DOHH2 (cell line): ENCODE data around the gene ASPM.

Source experiments
- H3F3A ChIP-seq: fragments of 200-600 bp; sonication (generic), shearing (Covaris generic); 2 replicates; pipeline ENCODE4 v1.6.0; 2016; ENCODE audit warnings: antibody characterized with exemption, mild to moderate bottlenecking; ENCODE audit not compliant: control insufficient read depth, insufficient read depth
- H3K27ac ChIP-seq: fragments of 200-600 bp; sonication (generic); 2 replicates; pipeline ENCODE4 v1.5.1; 2014; ENCODE audit warnings: low read depth, mild to moderate bottlenecking, low read length, moderate library complexity
- H3K27me3 ChIP-seq: fragments of 200-600 bp; sonication (generic); 2 replicates; pipeline ENCODE4 v1.6.1; 2014; ENCODE audit warnings: mild to moderate bottlenecking, low read length, mixed read lengths; ENCODE audit not compliant: control insufficient read depth
- H3K36me3 ChIP-seq: fragments of 200-600 bp; sonication (generic); 2 replicates; pipeline ENCODE4 v1.6.1; 2014; ENCODE audit warnings: mild to moderate bottlenecking, low read length, moderate library complexity, mixed read lengths; ENCODE audit not compliant: control insufficient read depth
- H3K4me1 ChIP-seq: fragments of 200-600 bp; sonication (generic); 2 replicates; pipeline ENCODE4 v1.6.1; 2014; ENCODE audit warnings: mild to moderate bottlenecking, low read length, mixed read lengths; ENCODE audit not compliant: control insufficient read depth
- H3K4me2 ChIP-seq: fragments of 200-600 bp; sonication (generic); 2 replicates; pipeline ENCODE4 v1.6.0; 2014; ENCODE audit warnings: mild to moderate bottlenecking, low read length, moderate library complexity
- H3K4me3 ChIP-seq: fragments of 200-600 bp; sonication (generic); 2 replicates; pipeline ENCODE4 v1.5.1; 2014; ENCODE audit warnings: mild to moderate bottlenecking, low read length, mixed read lengths
- H3K79me2 ChIP-seq: fragments of 200-600 bp; sonication (generic); 2 replicates; pipeline ENCODE4 v1.6.1; 2014; ENCODE audit warnings: mild to moderate bottlenecking, low read length, mixed read lengths; ENCODE audit not compliant: control insufficient read depth
- H3K9me2 ChIP-seq: fragments of 200-600 bp; sonication (generic); replicated peaks from 2 replicates; pipeline ENCODE4 v1.6.1; 2014; ENCODE audit warnings: mild to moderate bottlenecking, low read length, mixed read lengths; ENCODE audit not compliant: control insufficient read depth
- H3K9me3 ChIP-seq: fragments of 200-600 bp; sonication (generic); 2 replicates; pipeline ENCODE4 v1.6.1; 2014; ENCODE audit warnings: antibody characterized with exemption, low read length, mixed read lengths; ENCODE audit not compliant: control insufficient read depth, insufficient read depth
- H4K20me1 ChIP-seq: fragments of 200-600 bp; sonication (generic); 2 replicates; pipeline ENCODE4 v1.6.0; 2014; ENCODE audit warnings: low read depth, mild to moderate bottlenecking, antibody characterized with exemption, low read length, moderate library complexity; ENCODE audit not compliant: control insufficient read depth, insufficient read depth
- EZH2phosphoT487 ChIP-seq: fragments of 200-600 bp; sonication (generic); IDR thresholded peaks from 2 replicates; pipeline ENCODE4 v1.6.1; 2017; ENCODE audit warnings: borderline replicate concordance, mild to moderate bottlenecking, antibody characterized with exemption, low read length, moderate library complexity, mixed read lengths
- TF ChIP-seq, protein P1 (sequence below): fragments of 200-600 bp; sonication (generic); IDR thresholded peaks from one replicate; pipeline ENCODE4 v1.5.1; 2014; ENCODE audit warnings: antibody characterized with exemption, mild to moderate bottlenecking, low read depth, low read length; ENCODE audit not compliant: poor library complexity, severe bottlenecking

The ASPM gene

GRCh38 chr1:197126691-197127090, 19.8 kb downstream of the ASPM start:
- H3K9me3 ChIP-seq = no peaks in the 10 kb centered on the region
- H3K27me3 ChIP-seq = no peaks in the 10 kb centered on the region
- H3F3A ChIP-seq = no peaks in the 10 kb centered on the region
- no peaks in the 10 kb centered on the region for H4K20me1 ChIP-seq
- no peak for TF ChIP-seq EZH2phosphoT487
- TF ChIP-seq, protein P1, sequence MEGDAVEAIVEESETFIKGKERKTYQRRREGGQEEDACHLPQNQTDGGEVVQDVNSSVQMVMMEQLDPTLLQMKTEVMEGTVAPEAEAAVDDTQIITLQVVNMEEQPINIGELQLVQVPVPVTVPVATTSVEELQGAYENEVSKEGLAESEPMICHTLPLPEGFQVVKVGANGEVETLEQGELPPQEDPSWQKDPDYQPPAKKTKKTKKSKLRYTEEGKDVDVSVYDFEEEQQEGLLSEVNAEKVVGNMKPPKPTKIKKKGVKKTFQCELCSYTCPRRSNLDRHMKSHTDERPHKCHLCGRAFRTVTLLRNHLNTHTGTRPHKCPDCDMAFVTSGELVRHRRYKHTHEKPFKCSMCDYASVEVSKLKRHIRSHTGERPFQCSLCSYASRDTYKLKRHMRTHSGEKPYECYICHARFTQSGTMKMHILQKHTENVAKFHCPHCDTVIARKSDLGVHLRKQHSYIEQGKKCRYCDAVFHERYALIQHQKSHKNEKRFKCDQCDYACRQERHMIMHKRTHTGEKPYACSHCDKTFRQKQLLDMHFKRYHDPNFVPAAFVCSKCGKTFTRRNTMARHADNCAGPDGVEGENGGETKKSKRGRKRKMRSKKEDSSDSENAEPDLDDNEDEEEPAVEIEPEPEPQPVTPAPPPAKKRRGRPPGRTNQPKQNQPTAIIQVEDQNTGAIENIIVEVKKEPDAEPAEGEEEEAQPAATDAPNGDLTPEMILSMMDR = no peak
- no peak overlapping the region for H3K4me3 ChIP-seq
- H3K27ac ChIP-seq = no peak overlapping the region
- no peak overlapping the region for H3K4me2 ChIP-seq
- peaks cover 92% of the 10 kb centered on the region for H3K36me3 ChIP-seq
- no peaks in the 10 kb centered on the region for H3K79me2 ChIP-seq
- H3K9me2 ChIP-seq = no peaks in the 10 kb centered on the region
- H3K4me1 ChIP-seq = no peaks in the 10 kb centered on the region

DNA sequence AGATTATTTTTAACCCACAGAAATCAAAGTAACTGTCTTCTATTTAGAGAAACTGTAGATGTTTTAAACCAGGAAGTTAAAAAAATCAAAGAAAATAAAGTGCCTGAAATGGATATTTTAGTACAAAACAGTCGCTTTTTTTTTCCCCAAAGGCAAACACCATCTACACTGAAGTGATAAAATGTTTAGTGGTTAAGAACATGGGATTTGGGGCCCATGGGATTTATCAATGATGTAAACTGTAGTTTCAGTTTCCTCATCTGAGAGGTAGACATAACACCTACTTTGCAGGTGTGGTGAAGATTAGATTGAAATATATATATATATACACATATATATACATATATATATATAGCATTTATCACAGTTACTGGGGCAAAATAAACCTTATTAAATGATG, 22.1 kb downstream of the ASPM start:
- Histone ChIP-seq H3K4me2 (no peak overlapping the region), H3K27me3 (no peaks in the 10 kb centered on the region), H3F3A (no peaks in the 10 kb centered on the region), H3K9me2 (no peaks in the 10 kb centered on the region), H3K9me3 (no peaks in the 10 kb centered on the region), H3K4me1 (no peaks in the 10 kb centered on the region), H4K20me1 (no peaks in the 10 kb centered on the region), H3K36me3 (peaks cover 91% of the 10 kb centered on the region), H3K27ac (no peak overlapping the region), H3K79me2 (no peaks in the 10 kb centered on the region), H3K4me3 (no peak overlapping the region)
- TF ChIP-seq EZH2phosphoT487 = no peak
- TF ChIP-seq, protein P1 = no peak

DNA sequence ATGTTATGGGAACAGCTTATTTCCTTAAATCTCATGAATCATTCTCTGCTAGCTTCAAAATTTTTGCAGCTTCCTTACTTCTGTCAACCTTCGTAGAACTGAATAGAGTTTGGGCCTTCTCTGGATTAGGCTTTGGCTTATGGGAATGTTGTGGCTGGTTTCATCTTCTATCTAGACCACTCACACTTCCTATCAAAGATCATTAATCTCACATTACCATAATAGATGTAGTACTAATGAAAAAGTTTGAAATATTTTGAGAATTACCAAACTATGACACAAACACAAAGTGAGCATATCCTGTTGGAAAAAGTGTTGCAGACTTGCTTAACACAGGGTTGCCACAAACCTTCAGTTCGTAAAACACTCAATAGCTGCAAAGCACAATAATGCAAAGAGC, 30.3 kb downstream of the ASPM start:
- Histone ChIP-seq H3K79me2 (0 out of 2 replicates have a peak, but pooled peaks cover 2% of the 10 kb centered on the region), H3K4me3 (no peak overlapping the region), H3K36me3 (peaks cover 82% of the 10 kb centered on the region), H3K4me2 (no peak overlapping the region), H3F3A (no peaks in the 10 kb centered on the region), H3K9me2 (no peaks in the 10 kb centered on the region), H4K20me1 (no peaks in the 10 kb centered on the region), H3K27me3 (no peaks in the 10 kb centered on the region), H3K27ac (no peak overlapping the region), H3K9me3 (no peaks in the 10 kb centered on the region), H3K4me1 (no peaks in the 10 kb centered on the region)
- no peak for TF ChIP-seq EZH2phosphoT487
- TF ChIP-seq, protein P1 = no peak

GRCh38 chr1:197106869-197107268, 39.6 kb downstream of the ASPM start:
- Histone ChIP-seq H3K4me3 (no peak overlapping the region), H3K27me3 (no peaks in the 10 kb centered on the region), H3K27ac (no peak overlapping the region), H3K36me3 (peaks cover 91% of the 10 kb centered on the region), H3K9me3 (no peaks in the 10 kb centered on the region), H3K9me2 (no peaks in the 10 kb centered on the region), H3K4me1 (no peaks in the 10 kb centered on the region), H3K79me2 (0 out of 2 replicates have a peak, but pooled peaks cover 3% of the 10 kb centered on the region), H4K20me1 (no peaks in the 10 kb centered on the region), H3F3A (no peaks in the 10 kb centered on the region), H3K4me2 (no peak overlapping the region)
- TF ChIP-seq EZH2phosphoT487 = no peak
- TF ChIP-seq, protein P1 = no peak
